CD4-positive, alpha-beta T cell treated with Interleukin-6 for 4 hours (primary cell): ENCODE measurements around the gene VIM.

ENCODE experiments used
- DNase-seq: peaks from one replicate; pipeline ENCODE4 v3.0.0-alpha.2; 2020; ENCODE audit warnings: mixed read lengths

The VIM gene

GRCh38 chr10:17210361-17210760 is 17.7 kb upstream of the VIM start:
- no peak for DNase-seq

- DNase-seq, result no peak
Measured at GRCh38 chr10:17212802-17213221, 15.2 kb upstream of the VIM start.

GRCh38 chr10:17213646-17214349 is 14.2 kb upstream of the VIM start:
- no peak for DNase-seq

GRCh38 chr10:17214526-17214925 is 13.5 kb upstream of the VIM start:
- no peak for DNase-seq

GRCh38 chr10:17214971-17215781 is 12.9 kb upstream of the VIM start:
- DNase-seq, result no peak

GRCh38 chr10:17215782-17216122 is 12.3 kb upstream of the VIM start:
- no peak for DNase-seq

- peak; percentile 43 for DNase-seq
Measured at GRCh38 chr10:17216217-17216900, 11.7 kb upstream of the VIM start.

GRCh38 chr10:17216901-17217395 is 11.1 kb upstream of the VIM start:
- DNase-seq, result no peak

GRCh38 chr10:17217631-17218232 is 10.3 kb upstream of the VIM start:
- no peak for DNase-seq

GRCh38 chr10:17219024-17219423 is 9.0 kb upstream of the VIM start:
- no peak for DNase-seq

GRCh38 chr10:17220652-17221100 is 7.4 kb upstream of the VIM start:
- DNase-seq, result no peak

GRCh38 chr10:17222329-17222728 is 5.7 kb upstream of the VIM start:
- no peak for DNase-seq

- no peak for DNase-seq
Measured at GRCh38 chr10:17225808-17226207, 2.2 kb upstream of the VIM start.

GRCh38 chr10:17226891-17227303 is 1.1 kb upstream of the VIM start:
- no peak for DNase-seq

GRCh38 chr10:17227367-17228090 is 512 bp upstream of the VIM start:
- peak; percentile 32 for DNase-seq

GRCh38 chr10:17229016-17229716 is 1.1 kb downstream of the VIM start:
- DNase-seq, result peak; percentile 93

- DNase-seq, result no peak
Measured at GRCh38 chr10:17229717-17229966, 1.6 kb downstream of the VIM start.

- peak; percentile 94 for DNase-seq
Measured at GRCh38 chr10:17229967-17230682, 2.1 kb downstream of the VIM start.

GRCh38 chr10:17231788-17232187 is 3.7 kb downstream of the VIM start:
- DNase-seq, result no peak

GRCh38 chr10:17232276-17232960 is 4.4 kb downstream of the VIM start:
- no peak for DNase-seq
